Activated CD4-positive, CD25-positive, alpha-beta regulatory T cell (primary cell): Measurements from ENCODE around the gene ADAM22.

Experiments used
- DNase-seq, 4 experiments: peaks; one replicate each; lab custom pipeline; 2025; lab: John Stamatoyannopoulos, UW

Gene ADAM22

DNA sequence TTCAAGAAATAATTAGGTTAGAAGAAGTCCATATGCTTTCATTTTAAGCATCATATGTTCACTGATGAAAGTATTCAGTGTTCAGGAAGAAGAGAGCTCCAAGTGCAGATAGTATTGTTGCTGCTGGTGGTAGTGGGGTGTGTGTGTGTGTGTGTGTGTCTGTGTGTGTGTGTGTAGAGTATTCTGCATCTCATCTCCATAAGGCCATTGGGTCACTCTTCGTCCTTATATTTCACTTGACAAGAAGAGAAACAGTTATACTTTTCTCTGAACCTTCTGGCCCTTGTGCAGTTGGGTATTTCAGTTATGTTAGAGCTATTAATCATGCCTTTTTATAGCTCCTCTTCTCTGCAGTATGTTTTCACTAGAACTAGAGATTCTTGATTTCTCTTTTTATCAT, 26.2 kb downstream of the ADAM22 start:
- no peak for DNase-seq

DNA sequence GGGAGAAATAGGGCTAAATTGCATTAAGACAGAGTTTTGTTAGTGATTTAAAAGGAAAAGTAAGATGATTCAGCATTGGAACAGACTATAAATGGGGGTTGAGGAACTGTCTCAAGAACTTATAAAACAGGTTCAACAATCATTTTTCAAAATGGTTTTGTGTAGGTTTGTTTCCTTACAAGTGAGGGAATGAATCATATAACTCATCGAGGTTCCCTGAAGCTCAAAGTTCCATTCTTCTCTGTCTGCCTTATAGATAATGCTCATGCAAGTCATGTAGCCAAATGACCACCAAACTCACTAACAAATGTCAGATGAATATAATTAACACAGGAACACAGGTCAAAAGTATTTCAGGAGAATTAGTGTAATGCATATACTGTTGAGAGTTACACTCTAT, 27.7 kb downstream of the ADAM22 start:
- DNase-seq = no peak

DNA sequence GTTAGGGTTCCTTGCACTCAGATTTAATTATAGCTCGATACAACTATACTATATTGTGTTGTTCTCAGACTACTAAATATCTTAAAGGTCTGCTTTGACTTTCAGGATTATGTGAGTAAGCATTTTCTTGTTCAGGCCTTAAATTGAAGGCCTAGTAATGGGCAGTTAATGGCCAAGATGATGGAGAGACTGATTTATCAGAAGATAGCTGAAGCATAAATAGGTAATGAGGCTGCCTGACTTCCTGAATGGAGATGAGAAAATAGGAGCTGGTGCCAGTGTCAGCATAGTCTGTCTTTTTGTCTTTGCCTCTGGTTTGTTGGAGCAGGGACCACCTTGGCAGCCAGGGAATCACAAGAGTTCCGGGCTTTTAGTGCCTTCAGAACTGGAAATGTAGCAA, 32.2 kb downstream of the ADAM22 start:
- no peak for DNase-seq

DNA sequence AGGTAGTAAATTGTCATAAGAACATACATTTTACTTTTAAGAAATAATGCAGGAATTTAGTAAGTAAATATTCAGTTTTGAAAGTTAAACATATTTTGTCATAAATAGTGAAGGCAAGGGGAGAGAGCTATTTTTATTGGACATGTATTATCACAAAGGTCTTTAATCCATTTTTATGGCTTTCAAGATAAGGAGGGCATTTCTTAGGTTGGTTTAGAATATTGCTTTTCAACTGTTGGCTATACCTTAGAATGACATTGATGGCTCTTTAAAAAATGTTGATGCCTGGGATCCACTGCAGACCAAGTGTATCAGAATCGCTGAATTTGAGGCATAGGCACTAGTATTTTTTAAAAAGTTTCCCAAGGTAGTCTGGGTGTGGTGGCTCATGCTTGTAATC, 34.0 kb downstream of the ADAM22 start:
- DNase-seq = no peak

DNA sequence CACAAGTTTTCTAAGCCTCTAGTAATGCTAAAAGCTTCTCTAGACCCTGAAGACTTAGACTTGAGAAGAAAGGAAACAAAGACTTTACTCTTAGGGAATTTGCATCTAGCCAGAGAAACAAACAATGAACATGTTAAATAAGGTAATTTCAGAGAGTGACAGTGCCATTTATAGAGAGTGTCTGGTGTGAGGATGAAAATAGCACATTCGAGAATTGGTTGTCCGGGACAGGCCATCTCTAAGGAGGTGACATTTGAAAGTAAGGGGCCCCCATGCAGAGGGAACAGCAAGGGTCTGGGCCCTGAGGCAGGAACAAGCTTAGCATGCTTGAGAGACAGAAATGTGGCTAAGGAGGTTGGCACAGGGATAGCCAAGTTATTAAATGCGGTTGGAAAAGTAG, 48.1 kb downstream of the ADAM22 start:
- no peak for DNase-seq

DNA sequence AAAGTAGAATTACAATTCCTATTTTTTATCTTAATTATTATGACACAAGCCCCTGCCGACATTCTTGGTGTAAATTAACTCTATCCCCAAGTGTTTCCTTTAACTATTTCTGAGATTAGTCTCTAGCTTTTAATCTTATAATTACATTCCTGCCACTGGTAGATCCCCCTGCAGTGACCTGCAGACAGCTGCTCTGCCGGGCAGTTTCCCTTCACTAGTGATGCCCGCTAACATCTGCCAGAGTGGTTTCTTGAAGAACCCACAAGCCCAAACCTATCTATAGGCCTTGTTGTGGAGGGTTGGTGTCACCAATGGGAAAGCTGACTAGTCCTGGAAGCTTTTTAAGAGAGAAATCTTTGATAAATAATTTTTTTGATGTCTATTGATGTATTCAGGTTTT, 50.0 kb downstream of the ADAM22 start:
- DNase-seq = no peak

DNA sequence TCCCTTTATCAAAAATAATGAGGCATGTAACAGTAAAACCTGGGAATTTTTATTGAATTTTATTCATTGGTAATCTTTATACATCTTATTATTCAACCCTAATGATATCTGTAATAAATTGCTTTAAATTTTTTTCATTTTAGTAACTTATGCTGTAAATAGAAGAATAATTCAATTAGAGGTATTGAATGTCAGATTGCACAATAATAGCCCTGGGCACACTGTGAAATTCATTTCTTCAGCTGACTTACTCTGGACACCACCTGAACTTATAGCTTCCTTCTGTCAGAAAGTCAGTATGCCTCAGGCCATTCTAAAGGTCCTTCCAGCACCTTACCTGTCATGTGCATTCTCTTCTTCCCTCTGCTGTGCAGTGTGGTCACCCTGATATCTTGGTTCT, 59.2 kb downstream of the ADAM22 start:
- DNase-seq = no peak

DNA sequence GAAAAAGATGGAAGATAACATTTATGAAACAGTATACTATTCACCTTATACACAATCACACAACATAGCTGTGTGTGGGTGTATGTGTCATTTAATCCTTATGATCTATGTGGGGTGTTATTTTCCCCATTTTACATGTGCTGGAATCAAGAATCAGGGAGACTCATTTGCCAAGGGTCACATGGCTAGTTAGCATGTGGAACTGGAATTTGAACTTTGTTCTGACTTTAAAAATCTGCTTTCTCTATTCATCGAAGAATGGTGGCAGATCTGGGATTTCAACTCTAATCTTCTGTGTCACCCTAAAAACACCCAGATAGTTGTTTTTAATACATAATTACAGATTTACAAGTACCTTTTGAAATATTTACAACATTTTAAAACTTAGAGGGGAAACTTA, 65.2 kb downstream of the ADAM22 start:
- DNase-seq = no peak

DNA sequence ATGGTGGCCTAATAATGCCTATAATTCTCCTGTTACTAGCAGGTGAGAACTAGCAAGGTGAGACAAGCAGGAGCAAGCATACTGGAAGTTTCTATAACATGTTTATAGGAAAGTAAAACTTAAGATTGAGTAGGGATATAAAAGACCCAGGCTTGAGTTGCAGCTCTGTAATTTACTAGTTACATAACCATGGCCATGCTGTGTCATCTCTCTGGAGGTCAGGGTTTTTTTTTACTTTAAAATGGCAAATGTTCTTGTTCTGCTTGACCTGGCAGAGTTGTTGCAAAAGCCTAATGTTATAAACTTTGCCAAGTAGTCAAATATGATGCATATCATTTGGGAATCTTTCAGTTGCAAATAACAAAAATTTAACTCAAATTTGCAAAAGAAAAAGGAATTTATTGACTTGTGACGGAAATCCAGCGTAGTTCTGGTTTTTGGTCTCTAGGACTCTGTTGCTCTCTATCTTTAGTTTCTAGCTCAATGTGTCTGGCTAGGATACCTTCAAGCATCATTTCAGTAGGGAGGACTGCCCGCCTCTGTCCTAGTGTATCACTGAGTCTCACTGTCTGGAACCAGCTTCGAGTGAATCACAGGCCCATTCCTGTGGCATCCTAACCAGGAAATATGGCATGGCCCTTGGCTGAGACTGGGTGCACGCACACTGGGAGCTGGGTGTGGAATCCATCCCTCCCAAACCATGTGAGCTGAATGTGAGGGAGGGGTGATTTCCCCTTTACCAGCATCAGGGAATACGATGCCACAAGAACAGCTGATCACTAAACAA, 67.9 kb downstream of the ADAM22 start:
- DNase-seq = no peak

DNA sequence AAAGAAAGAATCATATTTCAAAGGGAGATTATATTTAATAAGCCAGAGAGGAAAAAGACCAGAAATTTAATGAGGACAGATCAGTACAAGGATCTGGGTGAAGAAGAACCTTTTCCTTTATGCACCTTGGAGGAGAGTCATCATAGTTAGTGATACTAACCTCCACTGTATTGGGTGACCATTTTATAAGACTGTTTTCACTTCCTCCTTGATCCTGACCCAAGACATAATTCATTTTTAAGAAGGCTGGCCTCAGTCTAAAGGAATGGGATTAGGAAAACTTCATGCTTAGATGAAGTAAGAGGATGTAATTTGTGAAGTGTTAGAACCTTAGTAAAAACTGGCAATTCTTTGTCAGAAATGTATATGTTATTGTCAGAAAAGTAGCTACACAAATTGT, 68.6 kb downstream of the ADAM22 start:
- no peak for DNase-seq

DNA sequence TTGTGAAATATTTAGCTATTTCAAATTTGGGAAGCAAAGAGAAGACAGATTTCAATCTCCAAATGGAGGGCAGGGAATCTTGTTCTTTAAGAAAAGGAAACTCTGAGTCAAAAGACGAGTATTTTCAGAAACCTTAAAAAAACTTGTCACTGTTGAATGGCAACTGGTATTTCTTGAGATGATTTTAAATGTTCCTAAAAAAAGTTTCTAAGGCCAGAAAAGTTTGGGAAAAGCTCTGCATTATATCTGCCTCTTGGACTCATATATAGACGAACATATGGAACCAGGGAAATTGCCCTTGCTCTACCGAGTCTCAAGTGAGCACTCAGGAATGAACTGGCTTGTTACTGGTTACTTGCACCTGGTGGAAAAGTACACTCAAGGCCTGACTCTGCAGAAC, 69.5 kb downstream of the ADAM22 start:
- no peak for DNase-seq

DNA sequence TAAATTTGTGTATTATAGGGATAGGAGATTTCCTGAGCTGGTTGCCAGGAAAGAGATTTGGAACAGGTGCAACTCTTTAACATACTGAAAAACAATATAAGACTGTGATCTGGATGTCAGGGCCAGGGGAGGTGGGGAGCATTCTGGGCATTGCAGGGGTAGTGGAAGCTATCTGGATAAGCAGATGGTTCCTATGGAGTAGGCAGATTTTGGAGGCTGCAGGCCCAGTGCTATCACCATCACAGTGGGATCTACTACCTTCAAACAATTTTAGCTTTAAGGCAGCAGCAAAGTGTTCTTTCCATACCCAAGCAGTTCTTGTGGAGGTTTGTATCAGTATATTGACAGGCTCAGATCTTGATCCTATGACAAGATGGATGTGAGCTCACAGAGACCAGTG, 71.1 kb downstream of the ADAM22 start:
- no peak for DNase-seq

DNA sequence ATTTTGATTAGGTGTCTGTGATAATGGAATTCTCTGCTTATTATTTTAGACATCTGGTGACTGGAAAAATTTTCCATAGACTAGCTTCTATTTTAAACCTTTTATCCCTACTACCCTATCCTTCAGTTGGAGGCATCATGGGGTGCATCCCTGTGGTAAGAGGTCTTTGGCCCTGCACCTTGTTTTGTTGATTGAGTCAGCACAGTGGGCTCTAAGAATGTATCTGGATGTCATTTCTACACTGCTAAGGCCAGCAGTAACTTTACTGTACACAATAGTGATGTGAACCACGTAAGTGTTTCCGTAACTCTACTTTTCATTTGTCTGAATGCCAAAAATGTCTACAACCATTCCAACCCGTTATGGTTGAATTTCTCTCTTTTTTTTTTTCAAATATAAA, 75.6 kb downstream of the ADAM22 start:
- DNase-seq = no peak

DNA sequence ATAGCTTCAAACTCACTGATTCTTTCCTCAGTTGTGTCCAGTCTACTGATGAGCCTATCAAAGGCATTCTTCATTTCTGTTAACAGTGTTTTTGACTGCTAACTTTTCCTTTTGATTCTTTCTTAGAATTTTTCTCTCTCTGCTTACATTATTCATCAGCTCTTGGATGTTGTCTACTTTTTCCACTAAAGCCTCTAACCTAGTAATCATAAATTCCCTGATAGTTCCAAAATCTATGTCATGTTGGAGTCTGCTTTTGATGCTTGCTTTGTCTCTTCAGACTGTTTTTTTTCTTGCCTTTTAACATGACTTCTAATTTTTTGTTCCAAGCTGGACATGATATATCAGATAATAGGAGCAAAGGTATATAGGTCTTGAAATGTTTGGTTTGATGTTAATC, 78.0 kb downstream of the ADAM22 start:
- DNase-seq = no peak

DNA sequence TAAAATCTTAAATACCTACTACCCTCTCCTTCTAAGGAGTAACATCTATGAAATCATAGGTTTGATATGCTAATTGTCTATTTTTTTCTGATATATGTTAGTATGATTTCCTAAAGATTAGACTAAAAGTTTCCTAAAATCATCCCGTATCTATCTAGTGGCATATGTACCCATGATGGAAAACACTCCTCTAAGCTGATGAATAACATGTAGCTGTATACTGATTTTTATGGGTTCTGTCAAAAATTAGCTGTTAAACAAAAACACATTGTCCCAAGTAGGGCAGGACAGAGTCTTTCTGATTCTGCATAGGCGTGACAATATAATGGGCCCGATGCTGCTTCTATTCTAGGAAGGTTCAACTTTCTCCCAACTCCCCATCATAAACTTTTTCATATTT, 79.9 kb downstream of the ADAM22 start:
- DNase-seq = no peak

DNA sequence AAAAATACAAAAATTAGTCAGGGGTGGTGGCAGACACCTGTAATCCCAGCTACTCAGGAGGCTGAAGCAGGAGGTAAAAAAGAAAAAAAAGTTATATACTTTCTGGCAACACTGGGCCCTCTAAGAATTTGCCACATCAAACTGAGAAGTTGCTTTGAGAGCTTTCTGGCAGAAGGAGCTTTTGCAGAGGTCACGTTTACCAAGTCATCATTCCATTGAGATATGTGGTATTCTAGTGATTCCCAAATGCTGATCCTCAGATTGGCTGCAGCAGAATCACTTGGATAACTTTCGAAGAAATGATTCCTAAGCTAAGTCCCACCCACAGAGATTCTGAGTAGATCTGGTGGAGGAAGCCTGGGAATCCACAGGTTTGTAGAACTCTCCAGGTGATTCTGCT, 80.5 kb downstream of the ADAM22 start:
- no peak for DNase-seq

DNA sequence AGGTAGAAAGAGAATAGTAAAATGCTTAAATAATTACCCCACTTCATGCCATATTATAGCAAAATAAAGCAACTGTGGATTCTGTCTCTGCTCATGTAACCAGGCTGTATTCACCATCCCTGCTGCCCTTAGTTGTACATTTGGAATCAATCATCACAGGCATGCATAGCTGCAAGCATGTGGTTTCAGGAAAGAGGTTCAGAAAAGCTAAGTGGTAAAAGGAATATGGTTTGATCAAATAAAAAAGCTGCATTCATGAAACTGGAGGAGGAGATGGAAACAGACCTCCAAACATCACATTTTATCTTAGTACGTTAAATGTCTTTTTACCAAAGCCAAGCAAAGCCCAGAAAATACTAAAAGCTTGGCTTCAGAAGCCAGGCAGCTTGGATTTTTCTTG, 81.3 kb downstream of the ADAM22 start:
- DNase-seq = no peak

DNA sequence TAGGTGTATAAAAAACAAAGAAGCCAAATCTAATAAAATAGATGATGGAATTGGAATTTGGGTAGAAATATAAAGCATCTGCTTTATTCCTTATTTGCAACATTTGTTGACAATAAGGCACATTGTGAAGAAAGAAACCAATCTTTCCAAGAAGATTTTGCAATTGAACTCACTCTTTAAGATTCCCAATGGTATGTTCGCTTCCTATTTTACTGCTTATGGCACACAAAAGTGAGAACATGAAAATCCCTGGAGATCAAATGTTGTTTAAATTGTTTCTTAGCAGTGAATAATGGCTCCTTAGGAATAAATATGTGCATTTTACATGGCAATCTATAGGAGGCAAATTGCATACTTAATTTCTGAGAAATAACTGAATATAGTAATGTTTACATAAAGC, 84.5 kb downstream of the ADAM22 start:
- no peak for DNase-seq

DNA sequence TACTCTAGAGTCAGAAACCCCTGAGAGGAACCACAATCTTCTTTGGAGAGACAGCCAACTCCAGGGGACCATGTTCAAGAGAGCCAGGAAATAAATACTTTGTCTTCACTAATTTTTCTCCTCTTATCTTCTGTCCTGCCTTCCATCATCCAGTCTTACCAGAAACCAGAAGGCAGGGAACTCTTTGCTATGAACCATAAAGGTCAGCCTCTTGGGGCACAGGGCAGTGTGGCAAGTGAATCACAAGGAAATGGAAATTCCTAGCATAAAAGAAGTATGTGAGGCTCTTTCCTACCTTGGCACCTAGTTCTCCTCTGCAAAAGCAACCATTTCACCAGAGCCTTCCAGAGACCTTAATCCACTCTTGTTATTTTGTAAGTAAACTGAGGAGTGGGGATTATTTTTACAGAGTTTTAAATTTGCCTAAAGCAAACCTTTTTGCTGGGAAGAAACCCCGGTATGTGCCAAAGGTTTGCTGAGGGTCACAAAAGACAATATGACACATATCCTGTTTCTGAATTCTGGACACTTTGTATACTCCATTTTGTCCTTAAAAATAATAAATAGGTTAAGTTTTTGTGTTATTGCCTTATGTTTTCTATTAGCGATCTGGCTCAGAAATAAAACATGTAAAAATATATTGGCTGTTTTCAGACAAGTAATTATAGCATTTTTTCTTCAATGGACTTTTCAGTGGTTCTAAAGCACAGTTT, 87.1 kb downstream of the ADAM22 start:
- no peak for DNase-seq

DNA sequence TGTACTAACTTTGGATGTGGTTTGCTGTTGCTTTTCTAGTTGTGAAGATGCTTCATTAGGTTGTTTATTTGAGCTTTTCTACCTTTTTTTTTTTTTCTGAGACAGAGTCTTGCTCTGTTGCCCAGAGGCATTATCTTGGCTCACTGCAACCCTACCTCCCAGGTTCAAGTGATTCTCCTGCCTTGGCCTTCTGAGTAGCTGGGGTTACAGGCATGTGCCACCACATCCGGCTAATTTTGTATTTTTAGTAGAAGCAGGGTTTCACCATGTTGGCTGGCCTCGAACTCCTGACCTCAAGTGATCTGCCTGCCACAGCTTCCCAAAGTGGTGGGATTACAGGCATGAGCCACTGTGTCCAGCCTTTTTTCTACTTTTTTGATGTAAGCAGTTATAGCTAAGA, 93.7 kb downstream of the ADAM22 start:
- no peak for DNase-seq

DNA sequence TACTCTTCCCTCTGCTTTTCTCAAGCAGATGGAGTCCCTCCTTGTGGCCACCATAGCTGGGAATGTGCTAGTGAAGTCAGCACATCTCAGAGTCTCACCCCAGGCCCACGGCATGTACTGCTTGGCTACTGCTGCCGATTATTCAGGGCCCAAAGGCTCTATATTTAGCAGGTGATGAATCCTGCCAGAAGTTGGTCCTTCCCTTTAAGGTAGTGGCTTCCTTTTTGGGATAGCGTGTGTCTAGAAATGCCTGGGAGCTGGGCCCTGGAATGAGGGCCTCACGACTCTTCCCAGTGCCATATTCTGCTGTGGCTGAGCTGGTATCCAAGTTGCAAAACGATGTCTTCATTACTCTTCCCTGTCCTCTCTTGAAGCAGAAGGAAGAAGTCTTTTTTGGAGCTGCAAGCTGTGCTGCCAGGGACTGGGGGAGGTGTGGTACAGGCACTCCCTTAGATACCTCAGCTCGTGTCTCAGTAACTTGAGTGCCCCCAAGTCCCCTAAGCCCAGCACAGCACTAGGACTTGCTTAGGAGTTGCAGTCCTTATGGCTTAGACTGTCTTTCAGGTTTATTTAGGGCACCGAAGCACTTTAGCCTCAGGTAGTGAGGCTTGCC, 100.1 kb downstream of the ADAM22 start:
- no peak for DNase-seq

DNA sequence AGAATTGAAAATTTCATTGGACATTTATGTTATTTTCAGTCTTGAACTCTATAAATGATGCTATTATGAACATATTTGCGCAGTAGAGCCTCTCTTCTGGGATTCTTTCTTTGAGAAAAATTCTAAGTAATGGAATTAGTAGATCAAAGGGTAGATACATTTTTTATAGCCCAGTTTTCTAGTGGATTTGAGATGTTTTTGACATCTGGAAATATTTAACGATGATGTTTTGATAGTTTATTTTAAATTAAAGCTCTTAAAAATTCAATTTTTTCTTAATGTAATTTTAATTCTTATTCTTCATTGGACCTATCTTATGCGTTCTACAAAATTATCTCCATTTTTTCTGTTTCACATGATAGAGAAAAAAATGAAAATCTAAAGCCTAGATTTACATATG, 103.0 kb downstream of the ADAM22 start:
- no peak for DNase-seq

DNA sequence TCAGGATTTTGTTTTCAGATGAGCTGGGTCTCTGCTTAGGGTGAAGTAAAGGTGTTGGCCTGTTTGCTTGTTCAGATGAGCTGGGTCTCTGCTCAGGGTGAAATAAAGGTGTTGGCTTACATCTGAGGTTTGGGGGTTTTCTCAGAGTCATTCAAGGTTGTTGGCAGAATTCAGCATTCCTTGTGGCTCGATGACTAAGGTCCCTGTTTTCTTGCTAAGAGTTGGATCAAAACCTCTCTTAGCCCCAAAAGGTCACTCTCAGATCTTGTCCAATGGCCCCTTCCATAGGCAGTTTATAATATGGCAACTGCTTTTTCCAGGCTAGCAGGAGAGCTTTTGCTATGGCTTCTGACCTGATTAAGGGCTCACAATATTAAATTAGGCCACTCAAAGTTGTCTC, 106.6 kb downstream of the ADAM22 start:
- no peak for DNase-seq

DNA sequence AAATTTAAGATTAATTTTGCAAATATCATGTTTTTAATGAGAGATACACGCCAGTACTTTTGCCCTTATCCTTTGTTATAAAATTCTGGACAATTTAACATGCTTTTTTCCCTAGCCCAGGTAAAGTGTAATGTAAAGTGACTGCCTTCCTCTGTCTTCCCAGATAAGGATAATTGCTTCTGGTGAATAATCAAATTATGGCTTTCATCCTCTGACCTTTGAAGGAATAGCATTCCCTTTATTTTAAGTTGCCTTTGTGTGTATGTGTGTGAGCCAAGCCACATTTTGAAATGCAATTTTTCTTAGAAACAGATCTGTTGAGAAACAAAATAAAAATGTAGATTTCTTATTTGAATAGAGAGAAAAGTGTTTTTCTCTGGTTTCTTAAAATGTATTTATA, 107.5 kb downstream of the ADAM22 start:
- DNase-seq = no peak
